GM21528 (cell line): Measurements from ENCODE around the gene FAAP100.
"Not testable (repeated sequence)": the region's sequence is repeated elsewhere in the genome, so short reads cannot be mapped to it uniquely, and the experiment has no call there.

Experiments used
- ATAC-seq: cut with Tn5 transposase; IDR thresholded peaks from one replicate; pipeline ENCODE4 v1.9.1; 2021; ENCODE audit warnings: mild to moderate bottlenecking, moderate library complexity; ENCODE audit not compliant: unreplicated experiment, low FRiP score

FAAP100 gene

GRCh38 chr17:81539961-81540675, 12.0 kb downstream of the FAAP100 start:
- ATAC-seq = no peak

- ATAC-seq = no peak
These were observed 12.6 kb downstream of the FAAP100 start for GRCh38 chr17:81539571-81539900.

DNA sequence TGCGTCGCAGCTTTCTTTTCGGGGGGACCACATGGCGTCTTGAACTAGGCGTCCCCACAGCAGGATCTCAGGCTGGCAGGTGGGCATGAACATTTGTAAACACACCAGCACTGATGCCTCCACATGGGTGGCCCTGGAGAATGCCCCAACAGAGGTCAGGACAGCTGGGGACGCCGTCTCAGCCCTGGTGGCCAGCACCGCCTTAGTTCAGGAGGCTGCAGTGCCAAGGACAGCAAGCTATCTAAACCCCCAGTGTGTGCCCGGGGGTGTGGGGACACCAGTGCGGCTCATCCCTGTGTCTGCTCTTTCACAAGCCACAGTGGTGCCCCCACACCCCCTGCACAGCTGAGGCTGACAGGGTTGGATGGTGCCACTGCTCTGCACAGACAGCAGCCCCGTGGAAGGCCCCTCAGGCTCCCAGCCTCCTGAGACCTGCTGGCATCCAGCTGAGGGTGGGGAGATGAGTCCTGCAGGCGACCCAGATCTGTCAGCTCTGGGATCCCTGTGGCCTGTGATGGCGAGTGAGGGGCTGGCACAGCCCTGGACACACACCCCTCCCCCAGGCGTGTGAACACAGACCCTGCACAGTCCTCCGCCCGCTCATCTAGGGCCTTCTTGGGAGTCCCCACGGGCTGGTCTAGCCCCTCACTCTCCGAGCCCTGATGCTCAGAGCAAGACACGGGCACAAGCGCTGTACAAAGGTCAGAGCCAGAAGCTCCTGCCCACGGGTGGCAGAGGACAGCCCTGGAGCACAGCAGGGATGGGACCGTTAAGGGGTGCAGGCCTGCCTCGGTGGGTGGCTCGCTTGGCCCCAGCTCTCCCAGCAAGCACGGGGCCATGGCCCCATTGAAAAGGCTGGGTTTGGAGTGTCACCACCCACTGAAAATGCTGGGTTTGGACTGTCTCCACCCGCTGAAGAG, 13.2 kb downstream of the FAAP100 start:
- no peak for ATAC-seq

- ATAC-seq = no peak
These were observed 14.1 kb downstream of the FAAP100 start for GRCh38 chr17:81537856-81538555.

DNA sequence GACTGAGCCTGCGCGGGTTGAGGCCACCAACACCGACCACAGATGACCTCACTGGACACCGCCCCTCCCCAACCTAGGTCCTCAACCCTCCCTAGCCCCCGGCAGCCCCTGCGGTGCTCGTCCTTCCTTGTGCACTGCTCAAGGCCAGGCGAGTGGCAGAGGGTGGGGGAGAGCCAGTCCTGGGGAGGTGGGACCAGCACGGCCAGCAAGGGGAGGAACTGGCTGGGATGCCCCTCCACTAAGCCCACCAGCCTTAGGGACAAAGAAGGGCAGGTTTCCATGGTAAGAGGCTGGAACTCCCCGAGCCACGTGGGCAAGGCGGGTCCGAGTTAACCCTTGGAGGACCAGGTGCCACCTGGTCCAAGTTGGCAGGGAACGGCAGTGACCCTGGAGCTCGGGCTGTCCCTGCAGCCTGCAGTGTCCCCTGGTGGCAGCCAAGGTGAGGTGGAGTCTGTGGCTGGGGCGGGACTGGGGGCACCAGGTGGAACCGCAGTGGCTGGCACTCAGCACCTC, 14.8 kb downstream of the FAAP100 start:
- no peak for ATAC-seq

GRCh38 chr17:81536299-81537290, 15.6 kb downstream of the FAAP100 start:
- no peak for ATAC-seq

DNA sequence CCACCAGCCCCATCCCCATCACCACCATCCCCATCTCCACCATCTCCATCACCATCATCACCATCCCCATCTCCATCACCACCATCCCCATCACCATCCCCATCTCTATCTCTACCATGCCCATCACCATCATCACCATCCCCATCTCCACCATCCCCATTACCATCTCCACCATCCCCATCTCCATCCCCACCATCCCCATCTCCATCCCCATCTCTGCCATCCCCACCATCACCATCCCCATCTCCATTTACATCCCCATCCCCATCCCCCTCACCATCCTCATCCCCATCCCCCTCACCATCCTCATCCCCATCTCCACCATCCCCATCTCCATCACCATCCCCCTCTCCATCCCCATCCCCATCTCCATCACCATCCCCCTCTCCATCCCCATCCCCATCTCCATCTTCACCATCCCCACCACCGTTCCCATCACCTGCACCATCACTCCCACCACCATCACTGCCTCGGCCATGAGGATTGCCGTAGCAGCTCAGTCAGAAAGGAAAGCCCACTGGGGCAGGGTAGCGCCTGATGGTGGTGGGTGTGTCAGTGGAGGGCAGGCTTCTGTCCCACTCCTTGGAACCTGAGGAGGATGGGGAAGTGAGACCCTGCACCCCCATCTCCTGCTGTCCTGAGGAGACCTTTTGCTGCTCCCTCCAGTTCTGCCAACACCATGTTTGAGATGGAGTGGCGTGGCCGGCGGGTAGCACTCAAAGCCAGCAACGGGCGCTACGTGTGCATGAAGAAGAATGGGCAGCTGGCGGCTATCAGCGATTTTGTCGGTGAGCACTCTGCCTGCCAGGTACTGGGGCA, 16.5 kb downstream of the FAAP100 start:
- no peak for ATAC-seq

DNA sequence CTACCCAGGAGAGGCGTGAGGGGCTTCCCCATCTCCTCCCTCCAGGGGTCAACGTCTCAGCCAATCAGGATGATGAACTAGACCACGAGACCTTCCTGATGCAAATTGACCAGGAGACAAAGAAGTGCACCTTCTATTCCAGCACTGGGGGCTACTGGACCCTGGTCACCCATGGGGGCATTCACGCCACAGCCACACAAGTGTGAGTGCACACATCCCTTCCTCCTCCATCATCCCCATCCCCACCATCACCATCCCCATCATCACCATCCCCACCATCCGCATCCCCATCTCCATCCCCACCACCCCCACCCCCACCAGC, 17.2 kb downstream of the FAAP100 start:
- no peak for ATAC-seq

DNA sequence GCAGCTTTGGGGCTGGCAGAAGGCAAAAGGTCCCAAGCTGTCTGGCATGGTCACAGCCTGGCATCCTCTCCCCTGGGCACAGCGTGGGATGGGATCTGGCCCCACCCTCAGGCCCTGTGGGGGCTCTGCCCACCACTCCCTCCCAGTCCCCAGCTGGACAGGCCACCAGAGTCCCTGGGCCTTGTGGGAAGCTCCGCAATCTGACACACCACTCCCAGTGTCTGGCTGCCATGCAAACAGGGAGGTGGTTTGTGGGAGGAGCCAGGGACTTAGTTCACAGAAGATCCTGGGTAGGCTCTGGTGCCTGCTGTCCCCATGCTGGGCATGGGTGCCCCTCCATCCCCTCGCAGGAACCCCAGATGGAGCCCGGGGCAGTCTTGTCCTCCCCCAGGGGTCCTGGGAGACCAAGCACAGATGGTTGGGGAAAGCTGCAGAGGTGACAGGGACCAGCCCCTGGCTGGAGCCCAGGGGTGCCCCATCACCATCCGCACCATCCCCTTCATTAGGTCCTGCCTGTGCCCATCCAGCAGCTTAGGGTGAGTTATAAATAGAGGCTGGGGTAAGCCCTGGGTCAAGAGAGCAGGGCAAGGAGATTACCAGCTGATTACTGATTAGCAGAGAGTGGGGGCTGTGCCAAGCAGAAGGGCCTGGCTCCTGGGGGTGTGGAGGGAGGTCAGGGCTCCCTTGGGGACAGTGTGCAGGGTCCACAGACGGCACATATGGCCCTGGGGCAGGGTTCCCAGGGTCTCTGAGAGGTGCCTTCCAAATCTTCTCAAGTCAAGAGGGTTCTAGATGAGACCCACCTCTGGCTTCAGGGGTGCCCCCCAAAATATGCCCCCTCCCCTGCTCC, 17.8 kb downstream of the FAAP100 start:
- ATAC-seq = no peak

- ATAC-seq = no peak
These were observed 18.6 kb downstream of the FAAP100 start for GRCh38 chr17:81533339-81534141.

DNA sequence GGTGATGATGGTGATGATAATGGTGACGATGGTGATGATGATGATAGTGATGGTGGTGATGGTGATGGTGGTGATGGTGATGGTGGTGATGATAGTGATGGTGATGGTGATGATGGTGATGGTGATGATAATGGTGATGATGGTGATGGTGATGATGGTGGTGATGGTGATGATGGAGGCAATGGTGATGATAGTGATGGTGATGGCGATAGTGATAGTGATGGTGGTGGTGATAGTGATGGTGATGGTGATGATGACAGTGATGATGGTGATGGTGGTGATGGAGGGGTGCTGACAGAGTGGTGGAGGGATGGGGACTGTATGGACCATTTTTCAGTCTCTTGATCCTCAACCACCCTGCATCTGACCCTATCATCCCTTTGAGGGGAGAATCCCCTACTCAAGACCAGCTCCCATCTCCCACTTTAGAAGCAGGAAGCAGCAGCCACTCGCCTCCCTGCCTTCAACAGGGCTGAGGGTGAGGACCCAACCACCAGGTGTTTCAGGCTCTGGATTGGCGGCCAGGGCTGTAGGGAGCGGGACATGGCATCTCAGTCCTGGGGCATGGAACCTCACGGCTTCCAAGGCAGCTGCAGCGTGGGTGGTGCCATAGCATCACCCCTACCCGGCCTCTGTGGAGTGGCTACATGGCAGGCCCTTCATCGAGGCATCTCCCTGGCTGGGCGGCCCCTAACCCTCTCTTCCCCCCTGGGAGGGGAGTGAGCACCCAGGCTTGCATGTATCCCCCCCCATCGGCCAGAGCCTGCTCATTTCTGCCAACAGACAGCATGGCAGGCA, 19.5 kb downstream of the FAAP100 start:
- ATAC-seq = no peak

- ATAC-seq = not testable (repeated sequence)
These were observed 20.2 kb downstream of the FAAP100 start for GRCh38 chr17:81531998-81532404.

- ATAC-seq = not testable (repeated sequence)
These were observed 21.1 kb downstream of the FAAP100 start for GRCh38 chr17:81531013-81531412.

DNA sequence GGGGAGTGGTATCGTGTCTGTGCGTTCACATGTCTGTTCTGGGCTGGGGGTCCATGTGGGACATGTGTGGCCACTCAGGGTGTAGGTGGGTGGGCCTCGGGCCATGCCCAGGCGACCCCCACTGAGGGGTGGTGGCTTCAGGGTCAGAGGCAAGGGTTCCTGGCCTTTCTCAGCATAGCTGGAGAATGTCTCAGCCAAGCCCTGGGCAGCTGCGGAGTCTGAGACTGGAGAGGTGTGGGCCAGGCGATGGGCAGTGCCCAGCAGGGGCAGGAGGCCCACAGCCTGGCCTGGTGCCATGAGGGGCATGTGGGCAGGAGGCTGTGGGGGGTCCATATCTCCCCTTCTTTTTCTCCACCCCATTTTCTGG, 22.7 kb downstream of the FAAP100 start:
- no peak for ATAC-seq

- ATAC-seq = no peak
These were observed 23.3 kb downstream of the FAAP100 start for GRCh38 chr17:81528651-81529436.

DNA sequence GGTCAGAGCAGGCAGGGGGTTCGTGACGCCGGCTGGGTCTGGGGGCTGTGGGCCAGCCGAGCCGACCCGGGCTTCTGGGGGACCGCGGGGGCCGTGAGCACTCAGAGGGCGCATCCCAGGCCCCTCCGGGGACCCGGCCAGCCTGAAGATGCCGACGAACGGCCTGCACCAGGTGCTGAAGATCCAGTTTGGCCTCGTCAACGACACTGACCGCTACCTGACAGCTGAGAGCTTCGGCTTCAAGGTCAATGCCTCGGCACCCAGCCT, 23.8 kb downstream of the FAAP100 start:
- ATAC-seq = no peak
